Kidney (tissue), 14 donors: Measurements from ENCODE around the gene KTN1. TPM values are rescaled to one million over a fixed set of nuclear protein-coding genes. Genes with fewer than 3 reads are reported as not detected.

Experiments
- DNase-seq, 5 donors: peaks; one replicate each; pipeline ENCODE4 v3.0.0-alpha.2; 2013 to 2020
- FAIRE-seq: peaks from 2 replicates; lab custom pipeline; 2012; peaks lifted over from hg19 to GRCh38; lab: Jason Lieb, UNC
- H3K27ac ChIP-seq, 2 donors: one replicate each; pipeline ENCODE4 v1.7.0; 2013; ENCODE audit warnings: low read depth in 2 of 2, low read length in 2 of 2, inconsistent platforms in 1 of 2
- H3K27me3 ChIP-seq: one replicate; pipeline ENCODE4 v1.7.1; 2013; ENCODE audit warnings: low read length, inconsistent platforms; ENCODE audit not compliant: control insufficient read depth, insufficient read depth
- H3K36me3 ChIP-seq, 3 donors: one replicate each; pipeline versions ENCODE4 v1.7.0 to v1.7.1; 2013; ENCODE audit warnings: low read length in 3 of 3, control low read depth in 1 of 3, inconsistent platforms in 1 of 3; ENCODE audit not compliant: insufficient read depth in 3 of 3, control insufficient read depth in 2 of 3
- H3K4me1 ChIP-seq, 3 donors: one replicate each; pipeline versions ENCODE4 v1.7.0 to v1.7.1; 2013; ENCODE audit warnings: low read length in 3 of 3, inconsistent platforms in 1 of 3, low read depth in 1 of 3; ENCODE audit not compliant: control insufficient read depth in 2 of 3, insufficient read depth in 2 of 3
- H3K4me3 ChIP-seq, 3 donors: one replicate each; pipeline versions ENCODE4 v1.7.0 to v1.8.1; 2013; ENCODE audit warnings: low read length in 3 of 3, control low read depth in 1 of 3, inconsistent platforms in 1 of 3
- H3K9ac ChIP-seq, 3 donors: one replicate each; pipeline versions ENCODE4 v1.7.0 to v1.7.1; 2013; ENCODE audit warnings: low read length in 3 of 3, control low read depth in 1 of 3, inconsistent platforms in 1 of 3
- H3K9me3 ChIP-seq, 3 donors: one replicate each; pipeline versions ENCODE4 v1.7.0 to v1.7.1; 2013; ENCODE audit warnings: low read length in 3 of 3, control low read depth in 1 of 3, inconsistent platforms in 1 of 3; ENCODE audit not compliant: control insufficient read depth in 2 of 3, insufficient read depth in 1 of 3
- CTCF ChIP-seq: IDR thresholded peaks from 3 replicates; pipeline ENCODE4 v1.5.1; 2012; ENCODE audit warnings: mild to moderate bottlenecking, moderate library complexity, borderline replicate concordance; ENCODE audit not compliant: insufficient read depth; ENCODE audit errors: extremely low read depth
- intact Hi-C: fragments of 100-400 bp; cut with DNase I; formaldehyde crosslinking; loops from one replicate; pipeline ENCODE4 v1.11.1; 2022
- polyA plus RNA-seq: library from polyadenylated mRNA; stranded (reverse); fragments of 350-450 nt; fragmentation: Illumina TruSeq; extraction: RNeasy Lipid Tissue Mini Kit (QIAGEN cat#74804); gene quantifications from one replicate; pipeline ENCODE4 v1.2.3, GENCODE V29; 2014; ENCODE audit warnings: low read depth, low replicate concordance; ENCODE audit not compliant: insufficient read depth
- total RNA-seq: library from RNA; stranded (reverse); fragmentation: NEBNext Ultra II Directional; extraction: Animal tissue kit (Norgen Biotek cat#: 25700); gene quantifications from one replicate; pipeline ENCODE4 v1.2.1, GENCODE V29; 2021
- donor health status: control.
- donor health status: control.
- donor health status: control.
- donor health status: control.
- donor health status: control.
- donor health status: DM: yes; HTN: yes; CAD: no.
- donor health status: Normal renal cell carcinoma (clear cell type).

Gene KTN1
- total and polyA plus RNA-seq, 2 donors from 2014 or later: 106 to 155 TPM

GRCh38 chr14:55547650-55548315 is 32.2 kb upstream of the KTN1 start:
- no peak for DNase-seq
- H3K27me3 ChIP-seq: no peaks in the 10 kb centered on the region
- TF ChIP-seq CTCF: no peak
- intact Hi-C loops: no loop called here
- H3K4me3 ChIP-seq: no peak overlapping the region
- no peaks in the 10 kb centered on the region for H3K36me3 ChIP-seq
- no peak overlapping the region for H3K9ac ChIP-seq
- no peak for FAIRE-seq
- no peaks in the 10 kb centered on the region for H3K9me3 ChIP-seq
- no peak overlapping the region for H3K27ac ChIP-seq
- H3K4me1 ChIP-seq: no peaks in the 10 kb centered on the region

- Histone ChIP-seq H3K4me1 (peaks cover 0 to 7% (median 4%) of the 10 kb centered on the region in 3 donors), H3K9me3 (peaks cover 0 to 4% (median 0%) of the 10 kb centered on the region in 3 donors), H3K4me3 (no peak overlapping the region), H3K9ac (no peak overlapping the region), H3K27me3 (no peaks in the 10 kb centered on the region), H3K27ac (no peak overlapping the region), H3K36me3 (no peaks in the 10 kb centered on the region)
- DNase-seq (no peak), FAIRE-seq (no peak)
- intact Hi-C loops: no loop called here
- no peak for TF ChIP-seq CTCF
These were observed 26.2 kb upstream of the KTN1 start for GRCh38 chr14:55553791-55554190.

DNA sequence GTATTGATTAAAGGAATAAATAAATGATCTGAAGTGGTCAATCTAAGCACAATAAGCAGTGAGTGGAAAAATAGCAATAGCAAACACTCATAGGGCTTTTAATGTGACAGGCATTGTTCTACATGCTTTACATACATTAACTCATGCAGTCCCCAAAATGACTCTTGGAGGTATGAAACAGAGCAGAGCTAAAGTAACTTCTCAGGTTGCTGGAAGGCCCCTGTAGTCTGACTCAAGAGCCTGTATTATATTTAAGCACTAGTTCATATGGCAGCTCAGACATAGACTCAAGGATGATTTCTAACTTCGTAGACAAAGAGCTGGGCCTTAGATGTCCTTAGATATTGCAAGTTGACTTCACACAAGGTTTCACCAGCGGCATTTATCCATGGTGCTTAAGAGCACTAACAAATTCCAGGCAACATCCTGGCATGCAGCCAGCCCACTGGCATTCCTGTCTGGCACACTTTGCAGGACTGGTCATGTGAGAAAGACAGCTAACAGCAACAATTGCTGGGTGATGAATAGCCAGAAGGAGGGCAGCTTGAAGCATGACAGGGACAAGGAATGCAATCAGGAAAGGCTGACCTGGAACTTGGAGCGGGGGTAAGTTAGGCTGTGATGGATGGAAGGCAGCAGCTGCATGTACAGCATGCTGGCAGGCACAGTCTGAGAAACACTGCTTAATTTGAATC is 22.9 kb upstream of the KTN1 start:
- intact Hi-C loops: no loop called here
- H3K36me3 ChIP-seq: no peaks in the 10 kb centered on the region
- TF ChIP-seq CTCF: no peak
- DNase-seq (peak; percentile 93 to 98 (median 95)), FAIRE-seq (peak; percentile 91)
- H3K27ac ChIP-seq: no peak overlapping the region
- no peaks in the 10 kb centered on the region for H3K27me3 ChIP-seq
- H3K4me3 ChIP-seq: peak overlapping the region in 1 of 3 donors; percentile 36
- peaks cover 0 to 4% (median 0%) of the 10 kb centered on the region in 3 donors for H3K9me3 ChIP-seq
- no peak overlapping the region for H3K9ac ChIP-seq
- peaks cover 0 to 7% (median 4%) of the 10 kb centered on the region in 3 donors for H3K4me1 ChIP-seq
